Epithelial cell of esophagus (primary cell): ENCODE measurements around the gene FAM217A.
"Not testable (repeated sequence)": the region's sequence is repeated elsewhere in the genome, so short reads cannot be mapped to it uniquely, and the experiment has no call there.

Experiments used
- DNase-seq: peaks from one replicate; pipeline ENCODE4 v3.0.0; 2010; ENCODE audit warnings: low read depth
- H3K4me3 ChIP-seq: 2 replicates; pipeline ENCODE4 v1.5.1; 2011; ENCODE audit warnings: mild to moderate bottlenecking, low read length, control low read depth
- CTCF ChIP-seq: IDR thresholded peaks from 2 replicates; pipeline ENCODE4 v1.5.1; 2011; ENCODE audit warnings: low read depth, mild to moderate bottlenecking, low read length, control low read depth, inconsistent platforms; ENCODE audit not compliant: insufficient read depth; ENCODE audit errors: missing control alignments

FAM217A gene

GRCh38 chr6:4113649-4114048 lies 34.7 kb upstream of the FAM217A start:
- no peak overlapping the region for H3K4me3 ChIP-seq
- no peak for DNase-seq
- TF ChIP-seq CTCF: no peak

- H3K4me3 ChIP-seq: no peak overlapping the region
- no peak for DNase-seq
- no peak for TF ChIP-seq CTCF
Observed at GRCh38 chr6:4112366-4112765, 33.4 kb upstream of the FAM217A start.

GRCh38 chr6:4109363-4109815 lies 30.5 kb upstream of the FAM217A start:
- H3K4me3 ChIP-seq, DNase-seq: not testable (repeated sequence)

GRCh38 chr6:4108561-4109093 lies 29.7 kb upstream of the FAM217A start:
- no peak for DNase-seq
- no peak for TF ChIP-seq CTCF
- no peak overlapping the region for H3K4me3 ChIP-seq

GRCh38 chr6:4107873-4108272 lies 28.9 kb upstream of the FAM217A start:
- no peak for TF ChIP-seq CTCF
- DNase-seq: no peak

GRCh38 chr6:4105980-4106536 lies 27.1 kb upstream of the FAM217A start:
- no peak overlapping the region for H3K4me3 ChIP-seq
- no peak for TF ChIP-seq CTCF
- DNase-seq: no peak

More at GRCh38 chr6:4107873-4108272, 28.9 kb upstream of the FAM217A start:
- no peak overlapping the region for H3K4me3 ChIP-seq

- H3K4me3 ChIP-seq: no peak overlapping the region
- DNase-seq: peak; percentile 85
- no peak for TF ChIP-seq CTCF
Observed at GRCh38 chr6:4103929-4104328, 25.0 kb upstream of the FAM217A start.
